H9 (cell line): Measurements from ENCODE around the gene FAM78B. TPM values are rescaled to one million over a fixed set of nuclear protein-coding genes. Genes with fewer than 3 reads are reported as not detected.

Experiments used
- DNase-seq: peaks from one replicate; pipeline ENCODE4 v3.0.0-alpha.2; 2017
- H2AFZ ChIP-seq: one replicate; pipeline ENCODE4 v1.6.1; 2013; ENCODE audit warnings: mild to moderate bottlenecking, low read length, control low read depth, moderate library complexity
- H2AK5ac ChIP-seq: 2 replicates; pipeline ENCODE4 v1.6.1; 2013; ENCODE audit warnings: low read length, control low read depth, mixed read lengths; ENCODE audit not compliant: insufficient read length
- H2BK120ac ChIP-seq: one replicate; pipeline ENCODE4 v1.6.1; 2013; ENCODE audit warnings: low read depth, mild to moderate bottlenecking, low read length, control low read depth, inconsistent platforms; ENCODE audit not compliant: poor library complexity, severe bottlenecking
- H2BK12ac ChIP-seq: 2 replicates; pipeline ENCODE4 v1.6.1; 2013; ENCODE audit warnings: low read length, control low read depth, mixed read lengths, low read depth; ENCODE audit not compliant: insufficient read length
- H2BK15ac ChIP-seq: 2 replicates; pipeline ENCODE4 v1.6.1; 2013; ENCODE audit warnings: low read depth, low read length, control low read depth
- H2BK20ac ChIP-seq: one replicate; pipeline ENCODE4 v1.6.1; 2013; ENCODE audit warnings: low read depth, mild to moderate bottlenecking, low read length, control low read depth, inconsistent platforms; ENCODE audit not compliant: poor library complexity, severe bottlenecking
- H2BK5ac ChIP-seq: 2 replicates; pipeline ENCODE4 v1.6.1; 2013; ENCODE audit warnings: low read length, control low read depth, mixed read lengths; ENCODE audit not compliant: insufficient read length
- H3K14ac ChIP-seq: 2 replicates; pipeline ENCODE4 v1.6.1; 2013; ENCODE audit warnings: low read length, control low read depth; ENCODE audit not compliant: insufficient read depth
- H3K18ac ChIP-seq: 2 replicates; pipeline ENCODE4 v1.6.1; 2013; ENCODE audit warnings: low read depth, mild to moderate bottlenecking, mixed read lengths, low read length, control low read depth; ENCODE audit not compliant: insufficient read length
- H3K23ac ChIP-seq: 2 replicates; pipeline ENCODE4 v1.6.1; 2013; ENCODE audit warnings: low read length, control low read depth, mixed read lengths, low read depth; ENCODE audit not compliant: insufficient read length
- H3K23me2 ChIP-seq: 2 replicates; pipeline ENCODE4 v1.6.1; 2013; ENCODE audit warnings: low read depth, mild to moderate bottlenecking, mixed read lengths, low read length, control low read depth; ENCODE audit not compliant: insufficient read length, poor library complexity, severe bottlenecking
- H3K27ac ChIP-seq: 2 replicates; pipeline ENCODE4 v1.5.1; 2013; ENCODE audit warnings: low read length, control low read depth, mixed read lengths, low read depth; ENCODE audit not compliant: insufficient read length
- H3K27me3 ChIP-seq: 2 replicates; pipeline ENCODE4 v1.6.1; 2013; ENCODE audit warnings: low read length, control low read depth, inconsistent platforms; ENCODE audit not compliant: insufficient read depth
- H3K4ac ChIP-seq: 2 replicates; pipeline ENCODE4 v1.6.1; 2013; ENCODE audit warnings: low read depth, mild to moderate bottlenecking, control low read depth, inconsistent platforms, low read length, moderate library complexity
- H3K4me1 ChIP-seq: 2 replicates; pipeline ENCODE4 v1.6.1; 2013; ENCODE audit warnings: low read length, control low read depth, inconsistent platforms; ENCODE audit not compliant: insufficient read depth
- H3K4me2 ChIP-seq: 2 replicates; pipeline ENCODE4 v1.6.1; 2013; ENCODE audit warnings: low read length, control low read depth, mixed read lengths; ENCODE audit not compliant: insufficient read length, insufficient read depth
- H3K56ac ChIP-seq: 2 replicates; pipeline ENCODE4 v1.6.1; 2013; ENCODE audit warnings: low read depth, mild to moderate bottlenecking, mixed read lengths, low read length, control low read depth; ENCODE audit not compliant: insufficient read length
- H3K79me1 ChIP-seq: 2 replicates; pipeline ENCODE4 v1.6.1; 2013; ENCODE audit warnings: low read depth, mild to moderate bottlenecking, moderate library complexity, low read length, control low read depth, inconsistent platforms; ENCODE audit not compliant: insufficient read depth, poor library complexity, severe bottlenecking
- H3K79me2 ChIP-seq: 2 replicates; pipeline ENCODE4 v1.6.1; 2013; ENCODE audit warnings: low read length, control low read depth, inconsistent platforms; ENCODE audit not compliant: insufficient read depth
- H3K9ac ChIP-seq: 2 replicates; pipeline ENCODE4 v1.6.1; 2013; ENCODE audit warnings: low read length, control low read depth, mixed read lengths; ENCODE audit not compliant: insufficient read length; ENCODE audit errors: extremely low read depth
- H3K9me3 ChIP-seq: one replicate; pipeline ENCODE4 v1.6.1; 2013; ENCODE audit warnings: low read depth, low read length, inconsistent platforms; ENCODE audit not compliant: control insufficient read depth
- H3T11ph ChIP-seq: one replicate; pipeline ENCODE4 v1.6.1; 2013; ENCODE audit warnings: mild to moderate bottlenecking, low read length, control low read depth, inconsistent platforms
- H4K20me1 ChIP-seq: one replicate; pipeline ENCODE4 v1.6.1; 2013; ENCODE audit not compliant: control insufficient read depth, insufficient read length, insufficient read depth
- H4K5ac ChIP-seq: 2 replicates; pipeline ENCODE4 v1.6.1; 2013; ENCODE audit warnings: low read depth, mild to moderate bottlenecking, mixed read lengths, low read length, control low read depth; ENCODE audit not compliant: insufficient read length
- H4K8ac ChIP-seq: replicated peaks from 2 replicates; pipeline ENCODE4 v1.6.1; 2013; ENCODE audit warnings: low read length, control low read depth, mixed read lengths, low read depth; ENCODE audit not compliant: insufficient read length
- H4K91ac ChIP-seq: 2 replicates; pipeline ENCODE4 v1.6.1; 2013; ENCODE audit warnings: low read depth, mild to moderate bottlenecking, moderate library complexity, mixed read lengths, low read length, control low read depth; ENCODE audit not compliant: insufficient read length
- H3K27ac Mint-ChIP-seq, 3 experiments: 2 replicates in 2 of 3; 3 replicates in 1 of 3; pipeline ENCODE4 v1.8.0; 2020 to 2021; ENCODE audit warnings: mixed read lengths in 3 of 3, mild to moderate bottlenecking in 1 of 3, moderate library complexity in 1 of 3
- H3K27me3 Mint-ChIP-seq: 2 replicates; pipeline ENCODE4 v1.8.0; 2021; ENCODE audit warnings: low read depth, mild to moderate bottlenecking, moderate library complexity, mixed read lengths
- H3K36me3 Mint-ChIP-seq, 3 experiments: 2 replicates in 2 of 3; 3 replicates in 1 of 3; pipeline ENCODE4 v1.8.0; 2020 to 2021; ENCODE audit warnings: low read depth in 3 of 3, mixed read lengths in 3 of 3; ENCODE audit not compliant: insufficient read depth in 1 of 3
- H3K4me1 Mint-ChIP-seq, 2 experiments: 2 replicates each; pipeline ENCODE4 v1.8.0; 2020; ENCODE audit warnings: mixed read lengths in 2 of 2
- H3K4me3 Mint-ChIP-seq, 2 experiments: 2 replicates in 1 of 2; 3 replicates in 1 of 2; pipeline ENCODE4 v1.8.0; 2020 to 2021; ENCODE audit warnings: mild to moderate bottlenecking in 2 of 2, mixed read lengths in 2 of 2, moderate library complexity in 1 of 2
- H3K9me3 Mint-ChIP-seq, 2 experiments: 2 replicates in 1 of 2; 3 replicates in 1 of 2; pipeline ENCODE4 v1.8.0; 2020; ENCODE audit warnings: mild to moderate bottlenecking in 2 of 2, mixed read lengths in 2 of 2, moderate library complexity in 1 of 2
- WGBS: extraction: QIAGEN DNeasy Blood & Tissue Kit; methylation state at CpG from one replicate; pipeline ENCODE4 v1.1.7; 2013; ENCODE audit warnings: missing lambda C conversion rate, low lambda C conversion rate, mixed read lengths; ENCODE audit not compliant: insufficient read length; ENCODE audit errors: extremely low coverage; 5-methylcytosine and 5-hydroxymethylcytosine counted together
- total RNA-seq: library from RNA; stranded (reverse); gene quantifications from 2 replicates; pipeline ENCODE4 v1.2.1, GENCODE V29; 2021
- TF ChIP-seq, protein P1 (sequence below): fragments of 200-600 bp; sonication (generic); conservative IDR thresholded peaks from 3 replicates; pipeline ENCODE4 v1.8.0; 2021; ENCODE audit warnings: antibody characterized with exemption, mild to moderate bottlenecking

Gene FAM78B
- total RNA-seq, 1 experiment from 2014 or later: 2.3 TPM

DNA sequence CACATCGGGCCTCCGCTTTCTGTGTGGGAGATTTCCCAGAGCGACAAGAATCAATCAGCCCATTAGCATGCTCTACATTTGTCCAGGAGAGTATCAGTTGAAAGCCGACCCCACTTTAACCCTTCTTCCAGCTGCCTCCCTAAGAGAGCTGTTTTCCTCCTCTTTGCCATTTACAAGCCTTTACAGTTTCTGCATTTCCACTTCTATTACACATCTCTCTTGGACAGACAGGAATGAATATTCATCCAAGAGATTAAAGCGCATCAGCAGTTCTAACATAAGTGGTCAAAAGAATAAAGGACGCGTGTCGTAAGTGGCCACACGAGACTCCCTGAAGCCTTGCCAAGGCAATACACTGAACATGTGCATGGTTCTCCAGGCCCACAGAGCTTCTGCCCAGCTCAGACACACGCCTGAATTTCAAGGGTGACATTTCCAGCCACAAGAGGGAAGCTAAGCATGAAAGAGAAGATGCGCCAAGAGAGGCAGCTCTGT is 47.3 kb downstream of the FAM78B start:
- H3K27ac ChIP-seq: no peak overlapping the region

More for the DNA sequence above, 47.3 kb downstream of the FAM78B start:
- Histone ChIP-seq H3K23me2 (no peaks in the 10 kb centered on the region), H3K4me2 (no peak overlapping the region), H2BK15ac (no peak overlapping the region), H2BK120ac (no peak overlapping the region), H3K4ac (no peak overlapping the region), H4K20me1 (no peaks in the 10 kb centered on the region), H3K79me2 (no peaks in the 10 kb centered on the region), H3K9me3 (no peaks in the 10 kb centered on the region), H3K14ac (no peak overlapping the region), H3K23ac (no peak overlapping the region), H3K4me1 (peaks cover 5% of the 10 kb centered on the region; the same call in 1 of the 2 replicates), H3K27me3 (no peaks in the 10 kb centered on the region), H2AK5ac (no peak overlapping the region), H4K8ac (no peak overlapping the region), H2BK20ac (no peak overlapping the region), H4K5ac (no peak overlapping the region), H3K18ac (no peak overlapping the region), H4K91ac (no peak overlapping the region), H2BK5ac (no peak overlapping the region), H3K79me1 (no peaks in the 10 kb centered on the region), H3K9ac (no peak overlapping the region), H3K56ac (no peak overlapping the region), H3T11ph (no peak overlapping the region), H2BK12ac (no peak overlapping the region), H2AFZ (no peak overlapping the region)
- H3K4me1 Mint-ChIP-seq: peaks cover 21 to 22% of the 10 kb centered on the region in 2 experiments
- no peaks in the 10 kb centered on the region; a peak in 1 of 5 replicates for H3K9me3 Mint-ChIP-seq
- H3K27ac Mint-ChIP-seq: no peak overlapping the region; a peak in 2 of 7 replicates
- H3K36me3 Mint-ChIP-seq: no peaks in the 10 kb centered on the region
- no peak overlapping the region for H3K4me3 Mint-ChIP-seq
- no peaks in the 10 kb centered on the region for H3K27me3 Mint-ChIP-seq
- no CpG with 5 or more reads among the region's 11 CpGs for WGBS
- TF ChIP-seq, protein P1, sequence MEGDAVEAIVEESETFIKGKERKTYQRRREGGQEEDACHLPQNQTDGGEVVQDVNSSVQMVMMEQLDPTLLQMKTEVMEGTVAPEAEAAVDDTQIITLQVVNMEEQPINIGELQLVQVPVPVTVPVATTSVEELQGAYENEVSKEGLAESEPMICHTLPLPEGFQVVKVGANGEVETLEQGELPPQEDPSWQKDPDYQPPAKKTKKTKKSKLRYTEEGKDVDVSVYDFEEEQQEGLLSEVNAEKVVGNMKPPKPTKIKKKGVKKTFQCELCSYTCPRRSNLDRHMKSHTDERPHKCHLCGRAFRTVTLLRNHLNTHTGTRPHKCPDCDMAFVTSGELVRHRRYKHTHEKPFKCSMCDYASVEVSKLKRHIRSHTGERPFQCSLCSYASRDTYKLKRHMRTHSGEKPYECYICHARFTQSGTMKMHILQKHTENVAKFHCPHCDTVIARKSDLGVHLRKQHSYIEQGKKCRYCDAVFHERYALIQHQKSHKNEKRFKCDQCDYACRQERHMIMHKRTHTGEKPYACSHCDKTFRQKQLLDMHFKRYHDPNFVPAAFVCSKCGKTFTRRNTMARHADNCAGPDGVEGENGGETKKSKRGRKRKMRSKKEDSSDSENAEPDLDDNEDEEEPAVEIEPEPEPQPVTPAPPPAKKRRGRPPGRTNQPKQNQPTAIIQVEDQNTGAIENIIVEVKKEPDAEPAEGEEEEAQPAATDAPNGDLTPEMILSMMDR: no peak
- DNase-seq: no peak
